Bronchial epithelial cell (primary cell): ENCODE data around the gene DPP10. TPM values are rescaled to one million over a fixed set of nuclear protein-coding genes. Genes with fewer than 3 reads are reported as not detected.

Experiments used
- DNase-seq: peaks from one replicate; pipeline ENCODE4 v3.0.0-alpha.2; 2010; ENCODE audit warnings: low read depth
- FAIRE-seq: peaks from 2 replicates; lab custom pipeline; 2011; peaks lifted over from hg19 to GRCh38; lab: Jason Lieb, UNC
- H3K27me3 ChIP-seq: 2 replicates; pipeline ENCODE4 v1.5.1; 2011; ENCODE audit warnings: low read length; ENCODE audit not compliant: control insufficient read depth, insufficient read depth
- H3K36me3 ChIP-seq: 2 replicates; pipeline ENCODE4 v1.5.1; 2011; ENCODE audit warnings: low read length; ENCODE audit not compliant: control insufficient read depth, insufficient read depth
- H3K4me3 ChIP-seq: 2 replicates; pipeline ENCODE4 v1.5.1; 2011; ENCODE audit warnings: mild to moderate bottlenecking, low read depth, low read length, control low read depth
- total RNA-seq: library from RNA; depleted of rRNA; stranded (reverse); fragments of >200 nt; gene quantifications from 2 replicates; pipeline ENCODE4 v1.2.1, GENCODE V29; 2014
- TF ChIP-seq, protein P1 (sequence below): IDR thresholded peaks from 2 replicates; pipeline ENCODE4 v1.5.1; 2011; ENCODE audit warnings: mild to moderate bottlenecking, moderate library complexity, low read length, control low read depth, inconsistent platforms; ENCODE audit not compliant: insufficient read depth, severe bottlenecking

Gene DPP10
- total RNA-seq, 1 donor from 2014 or later = 0.26 TPM

DNA sequence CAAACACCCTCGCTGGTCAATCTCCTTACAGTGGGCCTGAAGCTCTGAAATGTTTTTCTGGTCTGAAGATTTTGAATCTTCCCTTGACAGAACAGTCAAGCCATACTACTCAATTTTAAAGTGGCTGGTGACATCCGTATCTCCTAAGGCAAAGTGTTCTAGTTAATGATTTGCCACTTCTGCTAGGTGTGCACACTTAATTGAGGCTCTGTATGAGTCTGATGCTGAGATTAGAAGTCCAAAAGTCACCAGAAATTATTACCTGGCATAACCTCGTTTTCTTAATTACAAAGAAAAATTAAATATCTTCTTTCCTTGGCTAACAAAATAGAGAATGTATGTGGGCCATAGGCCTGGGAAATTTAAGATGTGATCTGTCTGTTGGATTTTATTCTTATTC is 104.1 kb downstream of the DPP10 start:
- no peak overlapping the region for H3K4me3 ChIP-seq
- DNase-seq (no peak), FAIRE-seq (no peak)
- TF ChIP-seq, protein P1, sequence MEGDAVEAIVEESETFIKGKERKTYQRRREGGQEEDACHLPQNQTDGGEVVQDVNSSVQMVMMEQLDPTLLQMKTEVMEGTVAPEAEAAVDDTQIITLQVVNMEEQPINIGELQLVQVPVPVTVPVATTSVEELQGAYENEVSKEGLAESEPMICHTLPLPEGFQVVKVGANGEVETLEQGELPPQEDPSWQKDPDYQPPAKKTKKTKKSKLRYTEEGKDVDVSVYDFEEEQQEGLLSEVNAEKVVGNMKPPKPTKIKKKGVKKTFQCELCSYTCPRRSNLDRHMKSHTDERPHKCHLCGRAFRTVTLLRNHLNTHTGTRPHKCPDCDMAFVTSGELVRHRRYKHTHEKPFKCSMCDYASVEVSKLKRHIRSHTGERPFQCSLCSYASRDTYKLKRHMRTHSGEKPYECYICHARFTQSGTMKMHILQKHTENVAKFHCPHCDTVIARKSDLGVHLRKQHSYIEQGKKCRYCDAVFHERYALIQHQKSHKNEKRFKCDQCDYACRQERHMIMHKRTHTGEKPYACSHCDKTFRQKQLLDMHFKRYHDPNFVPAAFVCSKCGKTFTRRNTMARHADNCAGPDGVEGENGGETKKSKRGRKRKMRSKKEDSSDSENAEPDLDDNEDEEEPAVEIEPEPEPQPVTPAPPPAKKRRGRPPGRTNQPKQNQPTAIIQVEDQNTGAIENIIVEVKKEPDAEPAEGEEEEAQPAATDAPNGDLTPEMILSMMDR = no peak
- no peaks in the 10 kb centered on the region for H3K36me3 ChIP-seq
- H3K27me3 ChIP-seq = no peaks in the 10 kb centered on the region

DNA sequence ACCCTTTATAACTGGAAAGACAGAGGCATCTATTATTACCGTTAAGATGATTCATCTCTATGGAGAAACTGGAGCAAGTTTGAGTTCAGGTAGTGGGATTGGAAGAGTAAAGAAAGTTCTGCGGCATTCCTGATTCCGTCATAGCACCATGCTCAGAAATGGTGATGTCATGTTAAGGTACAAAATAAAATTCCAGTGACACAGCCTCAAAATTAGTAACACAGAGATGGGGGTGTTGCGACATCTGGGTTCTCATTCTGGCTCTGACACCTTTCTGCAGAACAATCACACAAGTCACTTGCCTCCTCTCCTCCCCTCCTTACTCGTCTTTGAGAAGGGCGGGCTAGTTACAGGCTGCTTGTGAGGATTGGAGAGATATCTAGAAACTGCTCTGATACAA is 105.7 kb downstream of the DPP10 start:
- no peaks in the 10 kb centered on the region for H3K36me3 ChIP-seq
- no peaks in the 10 kb centered on the region for H3K27me3 ChIP-seq
- no peak for FAIRE-seq
- no peak for DNase-seq
- TF ChIP-seq, protein P1 = no peak
- no peak overlapping the region for H3K4me3 ChIP-seq

DNA sequence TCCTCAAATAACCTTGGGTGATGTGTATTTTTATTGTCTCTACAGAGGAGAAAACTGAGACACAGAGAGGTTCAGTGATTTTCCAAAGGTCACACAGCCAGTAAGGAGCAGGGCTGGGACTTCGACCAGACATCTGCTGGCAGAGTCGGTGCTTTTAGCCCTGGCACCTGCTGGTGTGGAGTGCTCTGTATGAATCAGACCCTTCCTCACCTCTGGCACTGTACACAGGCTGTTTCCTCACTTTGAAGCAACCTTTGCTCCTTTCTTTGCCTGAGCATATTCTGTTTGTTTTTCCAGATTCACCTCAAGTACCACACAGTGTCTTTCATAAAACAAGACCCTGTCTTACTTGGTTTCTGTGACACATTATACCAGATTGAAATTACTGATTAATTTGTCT is 107.9 kb downstream of the DPP10 start:
- Histone ChIP-seq H3K36me3 (no peaks in the 10 kb centered on the region), H3K4me3 (no peak overlapping the region), H3K27me3 (no peaks in the 10 kb centered on the region)
- TF ChIP-seq, protein P1 = no peak
- FAIRE-seq = no peak
- no peak for DNase-seq

DNA sequence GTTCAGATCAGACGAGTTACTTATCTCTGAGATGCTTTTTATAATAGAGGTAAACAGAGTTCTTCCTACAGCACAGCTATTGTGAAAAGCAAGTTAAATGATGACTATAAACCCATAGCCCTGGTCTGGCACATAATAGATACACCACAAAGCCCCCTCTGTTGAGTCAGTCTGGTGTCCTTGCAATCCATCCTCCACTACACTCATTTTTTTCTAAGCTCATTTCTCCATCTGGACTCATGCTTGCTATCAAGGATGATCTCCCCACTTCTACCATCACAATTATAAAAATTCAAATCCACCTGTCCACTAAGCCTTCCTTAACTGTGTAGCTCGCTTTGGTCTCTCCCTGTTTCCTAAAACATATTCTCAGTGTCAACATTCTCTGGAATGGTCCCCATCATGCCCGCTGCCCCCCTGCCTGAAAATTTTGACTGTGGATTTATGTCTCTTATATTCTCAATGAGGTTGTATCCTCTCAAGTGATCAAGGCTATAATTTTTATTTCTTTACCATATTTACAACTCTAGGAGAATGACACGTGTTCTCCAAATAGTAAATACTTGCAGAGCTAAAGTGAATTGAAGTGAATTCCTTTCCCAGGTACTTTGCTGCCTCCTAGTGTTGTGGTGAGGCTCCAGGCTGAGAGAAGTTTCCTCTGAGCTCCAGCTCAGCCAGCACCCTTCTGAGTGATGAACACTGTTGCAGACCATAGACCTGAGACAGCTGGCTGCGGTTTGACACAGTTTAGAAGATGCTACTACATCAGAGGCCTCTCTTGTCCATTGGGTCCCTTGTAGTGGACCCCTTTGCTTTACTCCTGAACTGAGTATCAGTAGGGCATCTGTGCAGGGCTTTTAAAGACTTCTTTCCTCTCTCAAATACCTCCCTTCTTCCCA is 108.7 kb downstream of the DPP10 start:
- Histone ChIP-seq H3K27me3 (no peaks in the 10 kb centered on the region), H3K36me3 (no peaks in the 10 kb centered on the region), H3K4me3 (no peak overlapping the region)
- TF ChIP-seq, protein P1 = peak; percentile 72
- FAIRE-seq (peak; percentile 77), DNase-seq (peak; percentile 54)

DNA sequence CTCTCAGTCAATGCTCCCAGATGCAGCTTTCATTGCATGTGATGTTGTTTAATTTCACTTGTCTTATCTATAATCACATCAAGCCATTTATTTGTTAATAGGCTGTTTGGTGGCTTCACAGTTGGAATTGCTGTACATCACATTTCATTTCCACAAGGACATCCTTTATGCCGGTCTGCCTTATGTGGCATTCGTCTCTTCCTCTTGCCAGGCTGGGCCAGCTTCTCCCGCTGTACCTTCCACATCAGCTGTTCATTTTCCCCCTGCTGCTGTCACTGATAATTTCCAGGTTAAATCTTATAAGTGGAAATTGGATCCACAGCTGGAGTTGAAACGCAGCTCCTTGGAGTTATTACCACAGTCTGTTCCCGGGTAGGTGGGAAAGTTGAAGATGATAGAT is 110.6 kb downstream of the DPP10 start:
- no peak overlapping the region for H3K4me3 ChIP-seq
- no peak for DNase-seq
- no peaks in the 10 kb centered on the region for H3K36me3 ChIP-seq
- FAIRE-seq = no peak
- TF ChIP-seq, protein P1 = no peak
- H3K27me3 ChIP-seq = no peaks in the 10 kb centered on the region
